GM18526 (cell line): ENCODE results near the gene TNFAIP8L3.

Experiments
- POLR2A ChIP-seq: IDR thresholded peaks from 3 replicates; pipeline ENCODE4 v1.6.1; 2011; ENCODE audit not compliant: insufficient read length; ENCODE audit errors: extremely low read depth

TNFAIP8L3 gene

DNA sequence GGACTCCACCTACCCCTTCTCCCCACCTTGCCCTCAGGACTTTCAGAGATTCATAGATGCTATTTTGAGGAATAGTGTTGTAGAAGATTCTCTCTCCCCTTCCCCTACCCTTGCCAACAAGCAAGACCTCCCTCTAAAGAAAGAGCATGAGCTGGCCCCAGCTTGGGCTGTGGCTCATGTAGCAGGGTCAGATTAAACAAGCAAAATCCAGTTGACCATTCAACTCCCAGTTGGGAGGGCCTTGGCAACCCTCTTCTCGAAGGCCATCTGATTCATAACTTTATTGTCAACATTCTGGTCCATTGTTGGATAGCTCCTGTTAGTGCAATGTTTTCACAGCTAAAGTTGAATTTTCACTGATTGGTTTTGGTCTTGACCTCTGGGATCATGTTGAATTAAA, 41.1 kb downstream of the TNFAIP8L3 start:
- TF ChIP-seq POLR2A, result no peak

DNA sequence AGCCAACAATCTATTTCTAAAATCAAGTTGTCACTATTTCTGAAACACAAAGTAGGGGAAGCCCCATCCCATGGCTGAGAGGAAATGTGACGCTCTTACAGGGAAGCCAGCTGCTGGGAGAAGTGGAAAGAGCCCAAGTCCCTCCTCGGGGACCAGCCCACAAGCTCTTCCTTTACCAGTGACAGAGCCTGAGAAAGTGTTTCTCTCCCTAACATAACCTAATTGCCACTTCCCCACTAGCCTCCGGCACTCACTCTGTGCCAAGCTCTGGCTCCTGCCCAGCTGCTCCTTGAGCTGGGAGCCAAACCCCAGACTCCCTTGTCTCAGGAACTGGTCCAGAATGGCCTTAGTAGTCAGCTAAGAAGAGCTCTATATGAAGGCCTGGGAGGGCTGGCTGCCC, 42.9 kb downstream of the TNFAIP8L3 start:
- TF ChIP-seq POLR2A, result no peak

DNA sequence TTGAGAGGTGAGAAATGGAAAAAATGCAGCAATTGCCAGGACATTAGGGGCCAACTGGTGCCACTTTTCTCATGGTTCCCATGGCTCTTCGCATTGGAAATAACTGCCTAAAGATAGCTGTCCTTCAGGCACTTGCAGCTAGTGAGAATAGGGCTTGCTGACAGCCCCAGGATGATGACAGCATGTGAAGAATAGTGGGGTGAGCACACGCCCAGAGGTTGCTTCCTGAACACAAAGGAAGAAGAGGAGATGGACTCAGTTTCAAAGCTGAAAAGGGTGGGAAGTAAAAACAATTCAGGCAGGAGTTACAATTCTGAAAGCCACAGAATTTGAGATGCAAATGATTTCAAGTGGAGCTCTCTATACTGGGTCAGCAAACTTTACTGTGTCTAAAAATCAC, 45.6 kb downstream of the TNFAIP8L3 start:
- TF ChIP-seq POLR2A, result no peak

DNA sequence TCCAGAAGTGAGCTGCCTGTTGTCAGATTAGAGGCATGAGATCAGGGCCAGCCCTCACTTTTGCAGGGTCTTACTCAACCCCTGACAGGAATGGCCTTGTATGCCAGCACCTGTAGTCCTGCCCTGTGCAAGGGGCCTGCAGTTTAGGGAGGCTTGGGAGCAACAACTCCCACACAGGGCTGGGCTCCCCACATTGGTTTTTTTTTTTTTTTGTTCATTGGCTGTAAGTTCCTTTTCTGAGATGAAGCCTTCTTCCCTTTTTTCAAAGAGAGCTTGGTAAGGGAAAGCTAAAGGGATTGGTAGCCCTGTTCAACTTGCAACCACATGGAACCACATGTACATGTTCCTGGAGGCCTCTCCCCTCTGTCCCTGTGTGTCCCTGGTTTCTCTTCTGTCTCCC, 46.4 kb downstream of the TNFAIP8L3 start:
- no peak for TF ChIP-seq POLR2A

DNA sequence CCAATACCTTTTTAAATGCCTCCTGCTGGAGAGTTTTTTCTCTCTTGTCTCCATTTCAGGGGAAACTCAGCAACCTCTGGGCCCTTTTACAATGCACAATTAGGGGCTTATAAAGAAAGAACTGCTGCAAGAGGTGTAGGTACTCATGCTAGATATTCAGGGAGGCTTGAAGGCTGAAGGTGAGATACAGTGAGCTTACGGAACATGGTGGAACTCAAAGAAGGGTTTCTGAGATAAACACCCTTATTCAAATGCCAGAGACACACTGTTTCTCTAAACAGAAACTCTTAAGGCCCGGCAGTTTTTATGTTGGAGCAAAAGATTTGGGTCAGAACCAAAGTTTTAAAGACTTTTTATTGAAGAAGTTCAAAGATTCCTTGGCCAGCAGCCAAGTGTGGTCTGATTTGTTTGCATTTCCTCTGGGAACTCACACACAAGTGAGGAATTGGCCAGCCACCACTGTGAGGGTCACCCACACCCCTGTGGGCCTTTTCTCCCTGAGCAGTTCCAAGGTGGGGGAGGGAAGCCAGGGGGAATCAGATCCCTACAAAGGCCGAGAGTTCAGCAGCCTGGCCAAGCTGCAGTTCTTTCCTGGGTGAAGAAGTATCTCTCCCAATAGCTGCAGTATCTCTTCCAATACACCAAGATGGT, 47.8 kb downstream of the TNFAIP8L3 start:
- TF ChIP-seq POLR2A, result no peak

DNA sequence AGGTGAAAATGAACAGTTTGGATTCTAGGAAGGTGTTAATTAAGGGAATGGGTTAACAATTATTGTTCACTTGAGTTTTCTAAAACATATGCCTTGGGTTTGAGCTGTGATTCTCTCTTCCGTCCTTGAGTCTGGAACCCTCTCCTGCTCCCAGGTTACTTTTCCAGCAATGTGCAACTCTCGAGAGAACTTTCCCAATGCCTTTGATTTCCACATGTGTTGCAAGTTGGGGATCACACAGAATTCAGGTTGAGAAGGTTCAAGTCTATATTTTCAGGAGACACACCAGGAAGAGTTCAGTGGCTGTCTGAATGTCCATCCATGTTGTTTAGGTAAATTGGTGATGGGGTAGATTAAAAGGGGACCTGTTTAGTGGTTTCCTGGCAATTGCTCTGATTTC, 48.7 kb downstream of the TNFAIP8L3 start:
- TF ChIP-seq POLR2A, result no peak

DNA sequence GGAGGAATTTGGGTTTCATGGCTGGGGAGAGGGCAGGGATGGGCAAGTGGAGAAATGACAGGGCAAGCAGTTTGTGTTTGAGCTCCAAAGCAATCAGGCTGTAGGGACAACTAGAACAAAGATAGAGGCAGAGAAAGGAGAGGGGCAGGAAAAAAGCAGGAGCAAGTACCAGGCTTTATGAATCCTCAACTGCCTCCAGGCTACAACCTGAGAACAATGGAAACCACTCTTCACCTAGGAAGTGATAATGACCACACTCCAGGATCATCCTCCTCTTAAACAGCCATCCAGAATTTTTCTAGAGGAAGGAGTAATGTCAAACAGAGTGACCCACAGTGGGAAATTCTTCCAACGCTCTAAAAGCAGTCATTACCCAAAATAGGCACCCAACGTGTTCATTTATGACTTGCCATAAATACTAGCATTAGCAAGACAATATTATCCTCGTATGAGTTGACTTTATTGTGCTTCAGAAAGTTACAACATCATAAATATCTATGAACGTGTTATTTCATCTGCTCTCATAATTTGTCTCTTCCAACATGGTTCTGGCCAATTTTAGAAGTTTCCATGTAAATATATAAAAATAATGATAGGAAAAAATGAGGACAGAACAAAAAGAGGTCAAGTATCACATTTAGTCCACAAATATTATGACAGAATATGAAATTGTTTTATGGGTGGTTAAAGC, 50.5 kb downstream of the TNFAIP8L3 start:
- TF ChIP-seq POLR2A, result no peak

DNA sequence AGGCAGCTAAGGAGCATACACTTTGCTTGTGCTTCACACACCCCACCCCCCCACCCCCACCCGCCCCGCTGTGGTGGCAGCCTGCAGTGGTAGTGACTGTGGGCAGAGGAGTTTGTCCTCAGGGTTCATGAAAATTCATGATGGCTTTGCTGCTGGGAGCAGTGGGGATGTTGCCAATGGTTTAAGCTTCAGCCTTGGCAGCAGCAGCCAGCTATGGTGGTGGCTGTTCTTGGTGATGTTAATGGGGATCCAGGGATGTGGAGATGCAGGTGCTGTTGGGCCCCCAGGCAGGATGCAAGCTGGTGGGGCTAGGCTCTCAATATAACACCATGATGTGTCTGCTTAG, 55.8 kb downstream of the TNFAIP8L3 start:
- TF ChIP-seq POLR2A, result no peak

DNA sequence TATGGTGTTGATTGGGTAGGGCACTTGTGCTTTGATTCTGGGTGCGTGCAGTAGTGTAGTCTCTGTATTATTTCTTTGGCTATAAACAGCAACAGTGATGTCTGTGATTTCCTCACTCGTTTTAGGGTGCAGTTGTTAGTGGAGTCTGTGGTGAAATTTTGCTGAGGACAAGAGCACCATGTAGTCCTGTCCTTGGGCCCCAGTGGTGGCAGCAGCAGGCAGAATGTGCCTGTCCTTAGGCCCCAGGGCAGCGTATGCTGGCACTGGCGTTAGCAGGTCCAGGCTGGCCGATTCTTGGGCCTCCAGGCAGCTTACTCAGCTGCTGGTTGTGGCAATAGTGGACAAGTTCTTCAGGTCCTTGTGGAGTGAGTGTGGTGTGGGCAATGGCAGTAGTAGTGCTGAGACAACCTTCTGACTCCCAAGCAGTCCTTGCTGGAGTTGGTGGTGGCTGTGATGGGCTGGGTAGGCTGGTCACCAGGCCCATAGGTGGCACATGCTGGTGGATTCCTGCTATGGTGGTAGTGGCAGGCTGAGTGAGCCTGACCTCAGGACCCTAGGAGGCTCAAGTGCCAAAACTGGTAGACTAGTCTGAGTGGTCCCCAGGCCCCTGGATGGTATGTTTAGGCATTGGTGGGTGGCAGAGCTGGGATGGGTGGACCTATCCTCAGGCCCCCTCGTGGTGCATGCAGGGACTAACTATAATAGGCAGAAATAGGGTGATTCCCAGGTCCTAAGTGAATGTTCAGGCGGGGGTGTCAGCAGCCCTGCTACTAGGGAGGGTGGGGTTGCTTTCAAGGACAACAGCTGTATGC, 56.3 kb downstream of the TNFAIP8L3 start:
- TF ChIP-seq POLR2A, result no peak

DNA sequence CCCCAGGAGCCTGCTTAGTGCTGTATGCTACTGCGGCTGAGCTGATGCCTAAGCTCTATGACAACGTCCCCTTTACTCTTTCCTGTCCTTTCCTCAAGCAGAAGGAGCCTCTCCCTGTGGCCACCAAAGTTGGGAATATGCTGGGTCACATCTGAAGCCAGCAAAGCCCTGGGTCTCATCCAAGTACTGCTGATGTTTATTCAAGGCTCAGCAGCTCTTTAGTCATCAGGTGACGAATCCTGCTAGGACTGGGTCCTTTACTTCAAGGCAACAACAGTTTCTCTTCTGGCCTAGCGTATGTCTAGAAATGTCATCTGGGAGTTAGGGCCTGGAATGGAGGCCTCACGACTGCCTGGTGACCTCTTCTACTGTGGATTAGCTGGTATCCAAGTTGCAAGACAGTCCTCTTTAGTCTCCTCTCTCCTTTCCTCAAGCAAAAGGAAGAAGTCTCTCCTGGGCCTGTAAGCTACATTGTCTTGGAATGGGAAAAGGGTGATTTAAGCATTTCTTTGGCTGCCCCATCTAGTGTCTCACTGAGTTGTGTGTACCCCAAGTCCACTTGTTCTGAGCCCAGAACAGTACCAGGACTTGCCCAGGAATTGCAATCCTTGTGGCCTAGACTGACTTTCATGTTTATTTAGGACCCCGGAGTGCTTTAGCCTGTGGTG, 63.9 kb downstream of the TNFAIP8L3 start:
- no peak for TF ChIP-seq POLR2A

DNA sequence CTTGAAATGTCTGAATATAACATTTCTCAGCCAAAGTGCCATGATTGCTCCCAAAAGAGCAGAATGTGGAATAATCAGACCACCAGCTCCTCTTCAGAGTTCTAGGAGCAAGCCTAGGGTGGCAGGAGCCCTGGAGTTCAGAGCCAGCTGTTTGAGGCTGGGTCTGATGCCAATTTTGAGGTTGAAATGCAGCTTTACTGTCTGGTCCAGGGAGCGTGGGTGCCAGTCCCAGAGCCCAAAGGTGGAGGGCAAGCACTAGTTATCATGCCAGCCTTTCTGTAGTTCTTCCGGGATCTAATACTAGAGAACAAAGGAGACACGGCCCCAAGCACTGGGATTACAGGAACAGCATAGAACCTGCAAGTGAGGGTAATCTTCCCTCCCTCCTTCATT, 69.3 kb downstream of the TNFAIP8L3 start:
- TF ChIP-seq POLR2A, result no peak

DNA sequence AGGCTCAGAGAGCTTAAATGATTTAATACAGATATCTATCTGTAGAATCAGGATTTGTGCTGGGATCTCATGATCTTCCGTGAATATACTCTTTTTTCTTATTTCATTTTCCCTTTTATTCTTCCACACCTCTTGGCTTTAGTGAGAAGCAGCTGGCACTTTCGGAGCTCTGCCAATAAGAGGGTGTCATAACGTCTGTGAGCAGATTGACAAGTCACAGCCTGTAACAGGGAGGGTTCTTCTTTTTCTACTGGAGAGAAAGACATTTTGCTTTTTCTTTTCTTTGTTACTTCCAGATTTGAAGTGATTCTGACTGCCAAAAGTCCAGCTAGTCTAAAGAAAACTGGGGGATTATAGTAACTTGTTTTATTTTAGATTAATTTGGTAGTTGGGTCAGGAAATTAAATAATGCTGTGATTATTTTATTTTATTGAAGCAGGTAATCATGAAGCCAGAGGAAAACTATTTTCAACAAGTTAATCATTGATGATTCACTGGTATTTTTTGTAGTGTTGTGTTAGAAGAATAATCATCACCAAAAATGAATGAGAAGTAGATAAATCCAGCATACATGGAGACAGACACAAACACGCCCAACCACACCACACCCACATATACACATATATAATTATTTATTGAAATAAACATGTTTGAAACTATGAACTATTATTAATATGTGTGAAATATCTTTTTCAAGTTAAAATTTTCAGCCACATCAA, 69.8 kb downstream of the TNFAIP8L3 start:
- no peak for TF ChIP-seq POLR2A

DNA sequence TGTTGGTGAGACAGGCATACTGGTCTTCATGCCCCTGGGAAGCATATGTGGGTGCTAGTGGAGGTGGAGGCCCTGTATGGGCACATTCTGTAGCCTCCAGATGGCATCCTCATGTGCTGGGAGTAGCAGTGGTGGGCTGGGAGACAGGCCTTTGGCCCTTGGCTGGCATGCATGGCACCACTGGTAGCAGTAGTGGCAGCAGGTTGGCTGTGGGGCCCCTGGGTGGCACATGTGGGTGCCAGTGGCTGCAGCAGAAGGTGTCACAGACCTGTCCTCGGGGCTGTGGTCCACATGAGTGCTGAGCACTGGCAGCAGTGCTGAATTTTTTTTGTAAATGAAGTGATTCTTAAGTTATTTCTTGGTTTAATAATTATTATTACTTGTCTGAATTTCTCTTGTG, 71.2 kb downstream of the TNFAIP8L3 start:
- no peak for TF ChIP-seq POLR2A

DNA sequence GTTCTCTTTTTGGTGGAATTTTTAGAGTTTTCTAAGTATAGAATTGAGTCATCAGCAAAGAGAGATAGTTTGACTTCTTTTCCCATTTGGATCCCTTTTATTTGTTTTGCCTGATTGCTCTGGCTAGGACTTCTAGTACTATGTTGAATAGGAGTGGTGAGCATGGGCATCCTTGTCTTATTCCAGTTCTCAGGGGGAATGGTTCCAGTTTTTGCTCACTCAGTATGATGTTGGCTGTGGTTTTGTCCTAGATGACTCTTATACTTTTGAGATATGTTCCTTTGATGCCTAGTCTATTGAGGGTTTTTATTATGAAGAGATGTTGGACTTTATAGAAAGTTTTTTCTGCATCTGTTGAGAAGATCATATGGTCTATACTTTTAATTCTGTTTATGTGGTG, 72.5 kb downstream of the TNFAIP8L3 start:
- TF ChIP-seq POLR2A, result no peak

DNA sequence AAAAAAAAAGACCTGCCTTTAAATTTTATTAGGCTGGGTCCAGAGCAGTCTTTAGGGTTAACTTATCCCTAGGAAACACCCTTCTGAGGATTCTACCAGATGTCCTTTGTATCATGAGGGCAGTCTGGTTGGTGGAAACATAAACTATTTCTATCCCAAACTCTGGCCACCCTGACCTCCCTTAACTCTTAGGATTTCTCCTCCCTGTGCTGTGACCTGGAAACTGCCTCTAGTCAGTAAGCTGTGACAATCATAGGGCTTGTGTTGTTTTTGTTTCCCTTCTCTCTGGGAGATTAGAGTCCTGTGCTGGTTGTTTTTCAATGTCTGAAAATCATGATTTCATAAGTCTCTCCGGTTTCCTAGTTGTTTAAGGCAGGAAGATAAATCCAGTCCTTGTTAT, 78.1 kb downstream of the TNFAIP8L3 start:
- no peak for TF ChIP-seq POLR2A

DNA sequence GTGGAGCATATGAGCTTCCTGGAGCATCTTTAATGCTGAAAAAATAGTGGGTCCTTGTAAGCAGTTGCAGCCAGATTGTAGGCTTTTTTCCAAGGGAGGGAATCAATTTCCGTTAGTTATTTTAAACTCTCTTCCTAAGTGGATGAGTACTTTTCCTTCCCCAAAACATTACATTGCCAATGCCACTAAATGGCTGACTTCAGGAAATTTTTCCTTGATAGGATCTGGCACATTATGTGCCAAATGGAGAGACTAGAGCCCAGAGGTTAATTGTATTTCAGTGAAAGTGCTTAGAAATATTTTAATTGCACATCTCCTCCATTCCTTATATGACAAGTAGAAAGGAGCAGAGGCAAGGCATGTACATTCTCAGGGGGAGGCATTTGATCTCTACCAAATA, 83.5 kb downstream of the TNFAIP8L3 start:
- no peak for TF ChIP-seq POLR2A
